GM12878 (cell line): ENCODE measurements around the gene SLC17A7. TPM values are rescaled to one million over a fixed set of nuclear protein-coding genes. Genes with fewer than 3 reads are reported as not detected.

ENCODE experiments used
- BCL11A ChIP-seq: IDR thresholded peaks from 2 replicates; pipeline ENCODE4 v1.6.1; 2011; ENCODE audit warnings: low read depth, low read length
- BHLHE40 ChIP-seq, 2 experiments: fragments of 450-650 bp in 1 of 2; IDR thresholded peaks; 2 replicates each; pipeline ENCODE4 v1.6.1; 2011 to 2017; ENCODE audit warnings: low read depth in 2 of 2, borderline replicate concordance in 1 of 2, improper control_type of control experiment in 1 of 2, low read length in 1 of 2, mild to moderate bottlenecking in 1 of 2
- CBX5 ChIP-seq: sonication (generic); IDR thresholded peaks from 2 replicates; pipeline ENCODE4 v1.6.1; 2016; ENCODE audit warnings: low read depth, moderate library complexity, mild to moderate bottlenecking, inconsistent platforms
- CREB1 ChIP-seq: IDR thresholded peaks from 2 replicates; pipeline ENCODE4 v1.6.1; 2012; ENCODE audit warnings: low read depth, mild to moderate bottlenecking, inconsistent platforms
- ETV6 ChIP-seq, 2 experiments: fragments of 450-650 bp in 1 of 2; IDR thresholded peaks in 1 of 2; conservative IDR thresholded peaks in 1 of 2; 2 replicates each; pipeline ENCODE4 v1.6.1; 2014; ENCODE audit warnings: antibody characterized with exemption in 1 of 2, borderline replicate concordance in 1 of 2, low read depth in 1 of 2, mild to moderate bottlenecking in 1 of 2, moderate library complexity in 1 of 2
- MYB ChIP-seq: fragments of 150-350 bp; IDR thresholded peaks from 2 replicates; pipeline ENCODE4 v1.6.1; 2014; ENCODE audit warnings: mild to moderate bottlenecking, low read depth, low read length, borderline replicate concordance
- NFYA ChIP-seq: IDR thresholded peaks from 2 replicates; pipeline ENCODE4 v1.6.1; 2011; ENCODE audit warnings: low read depth, mild to moderate bottlenecking, low read length, improper control_type of control experiment, borderline replicate concordance
- POU2F2 ChIP-seq: IDR thresholded peaks from 3 replicates; pipeline ENCODE4 v1.6.1; 2011; ENCODE audit warnings: low read depth, mild to moderate bottlenecking, low read length, borderline replicate concordance
- RAD21 ChIP-seq: IDR thresholded peaks from 2 replicates; pipeline ENCODE4 v1.6.1; 2011; ENCODE audit warnings: mild to moderate bottlenecking, low read depth, low read length, moderate library complexity; ENCODE audit not compliant: insufficient read depth
- RAD51 ChIP-seq: fragments of 450-650 bp; IDR thresholded peaks from 2 replicates; pipeline ENCODE4 v1.6.1; 2016; ENCODE audit warnings: moderate library complexity, mild to moderate bottlenecking, inconsistent platforms
- TBL1XR1 ChIP-seq: IDR thresholded peaks from 2 replicates; pipeline ENCODE4 v1.6.1; 2012; ENCODE audit warnings: low read depth, low read length, improper control_type of control experiment
- ZNF24 ChIP-seq: fragments of 450-650 bp; IDR thresholded peaks from 2 replicates; pipeline ENCODE4 v1.6.1; 2017; ENCODE audit warnings: antibody characterized with exemption, mild to moderate bottlenecking
- ZNF384 ChIP-seq: IDR thresholded peaks from 2 replicates; pipeline ENCODE4 v1.6.1; 2012; ENCODE audit warnings: low read depth, mild to moderate bottlenecking, low read length, improper control_type of control experiment, borderline replicate concordance
- polyA plus RNA-seq, 11 experiments: library from polyadenylated mRNA; depleted of rRNA in 4 of 11; unstranded in 6 of 11; stranded (reverse) in 5 of 11; fragments of >200 nt; fragmentation: Nextera tagmentation in 4 of 11; fragmentation: Illumina TruSeq in 1 of 11; extraction: Ambion mirVana in 4 of 11; extraction: Trizol in 1 of 11; gene quantifications; 1 replicate in 1 of 11; 2 replicates in 10 of 11; pipeline versions ENCODE4 v1.2.1 to v1.2.3, GENCODE V29; 2011 to 2016; ENCODE audit warnings: inconsistent platforms in 2 of 11, missing spikeins in 2 of 11, low read depth in 1 of 11
- total RNA-seq, 4 experiments: library from RNA; depleted of rRNA in 3 of 4; stranded (reverse); fragments of >200 nt in 3 of 4; fragmentation: Illumina TruSeq in 1 of 4; extraction: Trizol in 1 of 4; gene quantifications; 2 replicates each; pipeline versions ENCODE4 v1.2.1 to v1.2.3, GENCODE V29; 2013 to 2021
- TF ChIP-seq, protein P1 (sequence below): fragments of 450-650 bp; IDR thresholded peaks from 2 replicates; pipeline ENCODE4 v1.6.1; 2018; ENCODE audit warnings: borderline replicate concordance, mild to moderate bottlenecking; ENCODE audit not compliant: partially characterized antibody
- TF ChIP-seq, protein P2 (sequence below): fragments of 450-650 bp; formaldehyde crosslinking; IDR thresholded peaks from 2 replicates; pipeline ENCODE4 v1.4.0; 2020; ENCODE audit warnings: mild to moderate bottlenecking, moderate library complexity
- TF ChIP-seq, protein P3 (sequence below): fragments of 450-650 bp; conservative IDR thresholded peaks from 2 replicates; pipeline ENCODE4 v1.6.1; 2017; ENCODE audit warnings: mild to moderate bottlenecking, moderate library complexity
- TF ChIP-seq, protein P4 (sequence below): IDR thresholded peaks from 2 replicates; pipeline ENCODE4 v1.6.1; 2012; ENCODE audit warnings: low read depth, low read length, improper control_type of control experiment

The SLC17A7 gene
- total and polyA plus RNA-seq, 10 of the 15 experiments (the other 5 are each of a cell fraction or from before 2014, with no cell fraction given), result 0.03 to 0.24 (median 0.06) TPM; not detected in 6

DNA sequence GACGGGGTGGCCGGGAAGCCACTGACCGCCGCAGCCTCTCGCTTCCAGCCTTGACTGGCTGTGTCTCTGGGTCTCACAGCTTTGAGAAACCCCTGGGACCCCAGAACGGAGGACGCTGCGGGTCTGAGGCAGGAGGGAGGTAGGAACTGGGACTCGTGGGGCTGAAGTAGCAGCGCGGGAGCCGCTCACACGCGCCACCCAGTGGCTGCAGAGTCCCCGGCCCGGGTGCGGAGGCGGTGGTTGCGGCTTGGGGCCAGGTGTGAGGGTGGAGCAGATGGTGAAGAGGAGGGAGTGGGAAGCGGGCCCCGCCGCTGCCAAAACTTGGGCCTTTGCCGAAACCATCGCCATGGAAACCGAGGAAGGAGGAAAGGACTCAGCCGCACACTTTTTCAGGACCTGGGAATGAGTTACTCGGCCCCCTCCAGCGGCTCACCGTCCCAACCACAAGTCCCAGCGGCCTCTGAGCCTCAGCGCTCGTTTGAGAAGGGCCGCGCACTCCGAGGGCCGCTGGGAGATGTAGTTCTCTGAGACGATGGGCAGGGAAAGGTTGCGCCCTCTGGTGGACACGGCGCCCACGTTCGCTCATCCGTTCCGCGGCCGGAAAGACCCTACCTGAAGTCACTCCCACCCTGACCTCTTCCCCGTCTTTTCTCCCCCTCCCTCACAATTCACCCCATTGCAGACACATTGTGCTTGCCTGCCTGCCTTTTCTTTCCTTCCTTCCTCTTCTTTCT is 2.2 kb upstream of the SLC17A7 start (continued):
- TF ChIP-seq BHLHE40 (IDR thresholded peaks at IDR 0.05; ENCODE audit: borderline replicate concordance in 1 of 2, low read depth in 2 of 2, low read length in 1 of 2) (peak in 1 of 2 experiments; percentile 74; a peak in 2 of 4 replicates), ETV6 (conservative IDR thresholded peaks at IDR 0.05 in 1 of 2, IDR thresholded peaks at IDR 0.05 in 1 of 2; ENCODE audit: borderline replicate concordance in 1 of 2, low read depth in 1 of 2) (0 out of 4 replicates have a peak, but pooled peaks of 1 of the 2 experiments have one; percentile 35), POU2F2 (no peak; the same call in 1 of the 3 replicates), CREB1 (peak; percentile 78), RAD21 (peak; percentile 78), ZNF24 (no peak), BCL11A (no peak), NFYA (no peak), ZNF384 (no peak), CBX5 (no peak), RAD51 (no peak), MYB (no peak), TBL1XR1 (no peak; the same call in 1 of the 2 replicates)
- TF ChIP-seq, protein P1, sequence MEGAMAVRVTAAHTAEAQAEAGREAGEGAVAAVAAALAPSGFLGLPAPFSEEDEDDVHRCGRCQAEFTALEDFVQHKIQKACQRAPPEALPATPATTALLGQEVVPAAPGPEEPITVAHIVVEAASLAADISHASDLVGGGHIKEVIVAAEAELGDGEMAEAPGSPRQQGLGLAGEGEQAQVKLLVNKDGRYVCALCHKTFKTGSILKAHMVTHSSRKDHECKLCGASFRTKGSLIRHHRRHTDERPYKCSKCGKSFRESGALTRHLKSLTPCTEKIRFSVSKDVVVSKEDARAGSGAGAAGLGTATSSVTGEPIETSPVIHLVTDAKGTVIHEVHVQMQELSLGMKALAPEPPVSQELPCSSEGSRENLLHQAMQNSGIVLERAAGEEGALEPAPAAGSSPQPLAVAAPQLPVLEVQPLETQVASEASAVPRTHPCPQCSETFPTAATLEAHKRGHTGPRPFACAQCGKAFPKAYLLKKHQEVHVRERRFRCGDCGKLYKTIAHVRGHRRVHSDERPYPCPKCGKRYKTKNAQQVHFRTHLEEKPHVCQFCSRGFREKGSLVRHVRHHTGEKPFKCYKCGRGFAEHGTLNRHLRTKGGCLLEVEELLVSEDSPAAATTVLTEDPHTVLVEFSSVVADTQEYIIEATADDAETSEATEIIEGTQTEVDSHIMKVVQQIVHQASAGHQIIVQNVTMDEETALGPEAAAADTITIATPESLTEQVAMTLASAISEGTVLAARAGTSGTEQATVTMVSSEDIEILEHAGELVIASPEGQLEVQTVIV, result no peak
- TF ChIP-seq, protein P2, sequence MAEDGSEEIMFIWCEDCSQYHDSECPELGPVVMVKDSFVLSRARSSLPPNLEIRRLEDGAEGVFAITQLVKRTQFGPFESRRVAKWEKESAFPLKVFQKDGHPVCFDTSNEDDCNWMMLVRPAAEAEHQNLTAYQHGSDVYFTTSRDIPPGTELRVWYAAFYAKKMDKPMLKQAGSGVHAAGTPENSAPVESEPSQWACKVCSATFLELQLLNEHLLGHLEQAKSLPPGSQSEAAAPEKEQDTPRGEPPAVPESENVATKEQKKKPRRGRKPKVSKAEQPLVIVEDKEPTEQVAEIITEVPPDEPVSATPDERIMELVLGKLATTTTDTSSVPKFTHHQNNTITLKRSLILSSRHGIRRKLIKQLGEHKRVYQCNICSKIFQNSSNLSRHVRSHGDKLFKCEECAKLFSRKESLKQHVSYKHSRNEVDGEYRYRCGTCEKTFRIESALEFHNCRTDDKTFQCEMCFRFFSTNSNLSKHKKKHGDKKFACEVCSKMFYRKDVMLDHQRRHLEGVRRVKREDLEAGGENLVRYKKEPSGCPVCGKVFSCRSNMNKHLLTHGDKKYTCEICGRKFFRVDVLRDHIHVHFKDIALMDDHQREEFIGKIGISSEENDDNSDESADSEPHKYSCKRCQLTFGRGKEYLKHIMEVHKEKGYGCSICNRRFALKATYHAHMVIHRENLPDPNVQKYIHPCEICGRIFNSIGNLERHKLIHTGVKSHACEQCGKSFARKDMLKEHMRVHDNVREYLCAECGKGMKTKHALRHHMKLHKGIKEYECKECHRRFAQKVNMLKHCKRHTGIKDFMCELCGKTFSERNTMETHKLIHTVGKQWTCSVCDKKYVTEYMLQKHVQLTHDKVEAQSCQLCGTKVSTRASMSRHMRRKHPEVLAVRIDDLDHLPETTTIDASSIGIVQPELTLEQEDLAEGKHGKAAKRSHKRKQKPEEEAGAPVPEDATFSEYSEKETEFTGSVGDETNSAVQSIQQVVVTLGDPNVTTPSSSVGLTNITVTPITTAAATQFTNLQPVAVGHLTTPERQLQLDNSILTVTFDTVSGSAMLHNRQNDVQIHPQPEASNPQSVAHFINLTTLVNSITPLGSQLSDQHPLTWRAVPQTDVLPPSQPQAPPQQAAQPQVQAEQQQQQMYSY (CRISPR knock-in tag), result no peak
- TF ChIP-seq, protein P3, sequence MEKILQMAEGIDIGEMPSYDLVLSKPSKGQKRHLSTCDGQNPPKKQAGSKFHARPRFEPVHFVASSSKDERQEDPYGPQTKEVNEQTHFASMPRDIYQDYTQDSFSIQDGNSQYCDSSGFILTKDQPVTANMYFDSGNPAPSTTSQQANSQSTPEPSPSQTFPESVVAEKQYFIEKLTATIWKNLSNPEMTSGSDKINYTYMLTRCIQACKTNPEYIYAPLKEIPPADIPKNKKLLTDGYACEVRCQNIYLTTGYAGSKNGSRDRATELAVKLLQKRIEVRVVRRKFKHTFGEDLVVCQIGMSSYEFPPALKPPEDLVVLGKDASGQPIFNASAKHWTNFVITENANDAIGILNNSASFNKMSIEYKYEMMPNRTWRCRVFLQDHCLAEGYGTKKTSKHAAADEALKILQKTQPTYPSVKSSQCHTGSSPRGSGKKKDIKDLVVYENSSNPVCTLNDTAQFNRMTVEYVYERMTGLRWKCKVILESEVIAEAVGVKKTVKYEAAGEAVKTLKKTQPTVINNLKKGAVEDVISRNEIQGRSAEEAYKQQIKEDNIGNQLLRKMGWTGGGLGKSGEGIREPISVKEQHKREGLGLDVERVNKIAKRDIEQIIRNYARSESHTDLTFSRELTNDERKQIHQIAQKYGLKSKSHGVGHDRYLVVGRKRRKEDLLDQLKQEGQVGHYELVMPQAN, result no peak; the same call in 1 of the 2 replicates
- TF ChIP-seq, protein P4, sequence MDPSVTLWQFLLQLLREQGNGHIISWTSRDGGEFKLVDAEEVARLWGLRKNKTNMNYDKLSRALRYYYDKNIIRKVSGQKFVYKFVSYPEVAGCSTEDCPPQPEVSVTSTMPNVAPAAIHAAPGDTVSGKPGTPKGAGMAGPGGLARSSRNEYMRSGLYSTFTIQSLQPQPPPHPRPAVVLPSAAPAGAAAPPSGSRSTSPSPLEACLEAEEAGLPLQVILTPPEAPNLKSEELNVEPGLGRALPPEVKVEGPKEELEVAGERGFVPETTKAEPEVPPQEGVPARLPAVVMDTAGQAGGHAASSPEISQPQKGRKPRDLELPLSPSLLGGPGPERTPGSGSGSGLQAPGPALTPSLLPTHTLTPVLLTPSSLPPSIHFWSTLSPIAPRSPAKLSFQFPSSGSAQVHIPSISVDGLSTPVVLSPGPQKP, result peak; percentile 41; the same call in 1 of the 2 replicates
